ENCODE results near the gene SEC24C. TPM values are rescaled to one million over a fixed set of nuclear protein-coding genes. Genes with fewer than 3 reads are reported as not detected.

Gene SEC24C
- total and polyA plus RNA-seq, 2 experiments from 2014 or later, result 46.8 to 59.4 TPM

DNA sequence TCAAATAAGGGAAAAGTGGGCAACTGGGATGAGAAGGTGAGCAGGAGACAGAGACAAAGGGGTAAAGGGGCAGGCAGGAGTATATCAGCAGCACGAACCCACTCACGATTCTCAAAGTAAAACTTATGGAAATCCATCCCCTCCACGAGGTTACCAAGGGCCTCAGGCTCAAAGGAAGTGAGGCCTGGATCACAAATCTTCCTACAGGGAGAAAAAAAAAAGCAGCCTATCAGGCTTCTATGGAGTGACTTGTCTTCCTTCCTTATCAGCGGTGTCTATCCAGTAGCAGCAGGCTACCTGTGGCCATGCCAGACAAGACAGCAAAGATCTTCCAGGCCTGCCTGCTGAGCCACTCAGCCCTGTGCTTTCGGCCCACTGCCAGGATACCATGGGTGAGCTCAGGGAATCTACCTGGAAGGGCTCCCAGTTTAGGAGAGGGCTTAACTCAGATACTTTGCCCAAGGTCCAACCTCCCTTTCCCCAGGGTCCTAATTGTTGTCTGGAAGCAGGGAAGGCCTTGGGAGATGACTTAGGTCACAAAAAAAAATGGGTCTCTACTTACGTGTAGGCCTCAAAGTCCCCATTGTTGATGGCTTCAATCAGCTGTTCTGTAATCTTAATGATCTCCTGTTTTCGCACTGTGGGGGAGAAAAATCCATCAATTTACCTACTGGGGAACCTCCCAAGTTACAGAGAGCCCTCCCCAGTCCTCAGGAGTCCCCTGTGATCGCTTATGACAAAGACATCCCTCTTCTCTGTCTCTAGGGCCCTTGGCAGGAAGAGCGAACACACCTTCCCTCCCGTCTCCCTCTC is 73.0 kb downstream of the SEC24C start:
- no peak for TF ChIP-seq EZH2 (IDR thresholded peaks at IDR 0.05; ENCODE audit: borderline replicate concordance)
- TF ChIP-seq, protein P1, sequence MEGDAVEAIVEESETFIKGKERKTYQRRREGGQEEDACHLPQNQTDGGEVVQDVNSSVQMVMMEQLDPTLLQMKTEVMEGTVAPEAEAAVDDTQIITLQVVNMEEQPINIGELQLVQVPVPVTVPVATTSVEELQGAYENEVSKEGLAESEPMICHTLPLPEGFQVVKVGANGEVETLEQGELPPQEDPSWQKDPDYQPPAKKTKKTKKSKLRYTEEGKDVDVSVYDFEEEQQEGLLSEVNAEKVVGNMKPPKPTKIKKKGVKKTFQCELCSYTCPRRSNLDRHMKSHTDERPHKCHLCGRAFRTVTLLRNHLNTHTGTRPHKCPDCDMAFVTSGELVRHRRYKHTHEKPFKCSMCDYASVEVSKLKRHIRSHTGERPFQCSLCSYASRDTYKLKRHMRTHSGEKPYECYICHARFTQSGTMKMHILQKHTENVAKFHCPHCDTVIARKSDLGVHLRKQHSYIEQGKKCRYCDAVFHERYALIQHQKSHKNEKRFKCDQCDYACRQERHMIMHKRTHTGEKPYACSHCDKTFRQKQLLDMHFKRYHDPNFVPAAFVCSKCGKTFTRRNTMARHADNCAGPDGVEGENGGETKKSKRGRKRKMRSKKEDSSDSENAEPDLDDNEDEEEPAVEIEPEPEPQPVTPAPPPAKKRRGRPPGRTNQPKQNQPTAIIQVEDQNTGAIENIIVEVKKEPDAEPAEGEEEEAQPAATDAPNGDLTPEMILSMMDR (IDR thresholded peaks at IDR 0.05; ENCODE audit: poor library complexity), result no peak
- TF ChIP-seq EZH2phosphoT487 (IDR thresholded peaks at IDR 0.05; ENCODE audit: low read depth, severe bottlenecking, unreplicated experiment), result no peak
- no peak for DNase-seq (ENCODE audit: low spot score)
- H3K4me1 ChIP-seq (ENCODE audit: insufficient read depth), result no peaks in the 10 kb centered on the region
- no peaks in the 10 kb centered on the region for H3K9me2 ChIP-seq (replicated peaks; ENCODE audit: insufficient read depth)
- H4K20me1 ChIP-seq (ENCODE audit: insufficient read depth, poor library complexity, severe bottlenecking), result no peaks in the 10 kb centered on the region
- H3K27me3 ChIP-seq, result no peaks in the 10 kb centered on the region
- no peak overlapping the region for H2AFZ ChIP-seq
- H3K4me2 ChIP-seq, result no peak overlapping the region
- H3K79me2 ChIP-seq, result no peaks in the 10 kb centered on the region
- no peaks in the 10 kb centered on the region for H3K9me3 ChIP-seq (ENCODE audit: low read depth)
- no peak overlapping the region for H3K4me3 ChIP-seq
- 88% methylated on average over 10 of the region's 10 CpGs for WGBS (ENCODE audit: low lambda C conversion rate, missing lambda C conversion rate)
- H3K27ac ChIP-seq, result peak overlapping the region; percentile 5
- no peaks in the 10 kb centered on the region for H3K36me3 ChIP-seq (replicated peaks; ENCODE audit: insufficient read depth, low read depth)

DNA sequence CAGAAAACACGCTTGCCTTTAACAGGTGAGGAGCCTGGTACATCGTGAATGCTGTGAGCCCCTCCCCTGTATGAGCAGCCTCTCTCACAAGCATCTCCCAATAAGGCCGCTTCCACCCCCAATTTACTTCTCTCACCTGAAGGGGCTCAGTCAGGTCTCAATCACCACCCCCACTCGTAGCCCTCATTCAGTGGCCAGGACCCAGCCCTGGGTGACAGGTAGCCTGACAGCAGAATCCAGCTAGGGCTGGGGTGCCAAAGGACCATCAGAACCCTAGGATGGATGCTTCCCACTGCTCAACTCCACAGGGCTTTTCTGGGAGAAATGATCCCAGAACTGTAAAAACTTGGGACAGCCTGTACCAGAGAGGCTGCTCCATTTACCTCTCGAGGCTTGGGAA is 73.7 kb downstream of the SEC24C start:
- no peaks in the 10 kb centered on the region for H4K20me1 ChIP-seq (ENCODE audit: insufficient read depth, poor library complexity, severe bottlenecking)
- no peak overlapping the region for H3K4me3 ChIP-seq
- no peaks in the 10 kb centered on the region for H3K9me3 ChIP-seq (ENCODE audit: low read depth)
- H3K9me2 ChIP-seq (replicated peaks; ENCODE audit: insufficient read depth), result no peaks in the 10 kb centered on the region
- WGBS (ENCODE audit: low lambda C conversion rate, missing lambda C conversion rate), result 94% methylated on average over 5 of the region's 5 CpGs
- no peaks in the 10 kb centered on the region for H3K36me3 ChIP-seq (replicated peaks; ENCODE audit: insufficient read depth, low read depth)
- no peaks in the 10 kb centered on the region for H3K79me2 ChIP-seq
- H3K4me1 ChIP-seq (ENCODE audit: insufficient read depth), result no peaks in the 10 kb centered on the region
- TF ChIP-seq EZH2phosphoT487 (IDR thresholded peaks at IDR 0.05; ENCODE audit: low read depth, severe bottlenecking, unreplicated experiment) (no peak), EZH2 (IDR thresholded peaks at IDR 0.05; ENCODE audit: borderline replicate concordance) (no peak)
- TF ChIP-seq, protein P1 (IDR thresholded peaks at IDR 0.05; ENCODE audit: poor library complexity), result no peak
- no peak overlapping the region for H3K4me2 ChIP-seq
- no peak overlapping the region for H3K27ac ChIP-seq
- H3K27me3 ChIP-seq, result no peaks in the 10 kb centered on the region
- no peak overlapping the region for H2AFZ ChIP-seq
- DNase-seq (ENCODE audit: low spot score), result no peak

DNA sequence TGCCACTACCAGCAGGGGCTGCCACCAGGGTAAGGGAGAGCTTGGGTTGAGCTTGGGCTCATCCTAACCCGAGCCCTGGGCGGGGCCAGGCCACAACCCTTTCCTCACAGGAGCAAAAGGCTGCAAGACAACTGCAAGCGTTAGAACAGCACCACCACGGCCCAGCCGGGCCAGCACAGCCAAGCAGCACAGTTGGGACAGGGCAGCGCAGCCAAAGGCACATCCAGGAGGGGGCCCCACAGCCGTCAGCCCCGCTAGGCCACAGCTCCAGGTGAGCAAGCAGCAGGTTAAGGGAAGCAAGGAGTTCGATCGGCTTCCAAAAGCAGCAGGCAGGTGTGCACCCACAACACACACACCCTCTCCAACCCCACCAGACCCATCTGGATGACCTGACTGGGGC is 74.2 kb downstream of the SEC24C start:
- DNase-seq (ENCODE audit: low spot score), result no peak
- Histone ChIP-seq H3K79me2 (no peaks in the 10 kb centered on the region), H2AFZ (no peak overlapping the region), H3K9me2 (replicated peaks; ENCODE audit: insufficient read depth) (no peaks in the 10 kb centered on the region), H3K4me2 (no peak overlapping the region), H3K9me3 (ENCODE audit: low read depth) (no peaks in the 10 kb centered on the region), H3K27me3 (no peaks in the 10 kb centered on the region), H3K4me1 (ENCODE audit: insufficient read depth) (no peaks in the 10 kb centered on the region), H4K20me1 (ENCODE audit: insufficient read depth, poor library complexity, severe bottlenecking) (no peaks in the 10 kb centered on the region), H3K27ac (no peak overlapping the region), H3K36me3 (replicated peaks; ENCODE audit: insufficient read depth, low read depth) (no peaks in the 10 kb centered on the region), H3K4me3 (no peak overlapping the region)
- WGBS (ENCODE audit: low lambda C conversion rate, missing lambda C conversion rate), result 96% methylated on average over 10 of the region's 10 CpGs
- TF ChIP-seq, protein P1 (IDR thresholded peaks at IDR 0.05; ENCODE audit: poor library complexity), result no peak
- TF ChIP-seq EZH2phosphoT487 (IDR thresholded peaks at IDR 0.05; ENCODE audit: low read depth, severe bottlenecking, unreplicated experiment) (no peak), EZH2 (IDR thresholded peaks at IDR 0.05; ENCODE audit: borderline replicate concordance) (no peak)
